Frontal cortex (tissue), 4 donors: ENCODE results near the gene FUT6. TPM values are rescaled to one million over a fixed set of nuclear protein-coding genes. Genes with fewer than 3 reads are reported as not detected.
A peak's percentile ranks its signal among the peaks of the same experiment; 100 is the strongest.
"Not testable (repeated sequence)": the region's sequence is repeated elsewhere in the genome, so short reads cannot be mapped to it uniquely, and the experiment has no call there.

ENCODE experiments used
- DNase-seq, 2 donors: peaks; one replicate each; pipeline ENCODE4 v3.0.0; 2012; ENCODE audit warnings: low spot score in 2 of 2
- FAIRE-seq: peaks from 2 replicates; lab custom pipeline; 2012; peaks lifted over from hg19 to GRCh38; lab: Jason Lieb, UNC
- total RNA-seq: library from RNA; depleted of rRNA; stranded (reverse); fragments of >200 nt; gene quantifications from one replicate; pipeline ENCODE4 v1.2.3, GENCODE V29; 2014
- donor health status: control.
- donor health status: control.
- donor health status: control.

The FUT6 gene, protein sequence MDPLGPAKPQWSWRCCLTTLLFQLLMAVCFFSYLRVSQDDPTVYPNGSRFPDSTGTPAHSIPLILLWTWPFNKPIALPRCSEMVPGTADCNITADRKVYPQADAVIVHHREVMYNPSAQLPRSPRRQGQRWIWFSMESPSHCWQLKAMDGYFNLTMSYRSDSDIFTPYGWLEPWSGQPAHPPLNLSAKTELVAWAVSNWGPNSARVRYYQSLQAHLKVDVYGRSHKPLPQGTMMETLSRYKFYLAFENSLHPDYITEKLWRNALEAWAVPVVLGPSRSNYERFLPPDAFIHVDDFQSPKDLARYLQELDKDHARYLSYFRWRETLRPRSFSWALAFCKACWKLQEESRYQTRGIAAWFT
- total RNA-seq, result not detected

DNA sequence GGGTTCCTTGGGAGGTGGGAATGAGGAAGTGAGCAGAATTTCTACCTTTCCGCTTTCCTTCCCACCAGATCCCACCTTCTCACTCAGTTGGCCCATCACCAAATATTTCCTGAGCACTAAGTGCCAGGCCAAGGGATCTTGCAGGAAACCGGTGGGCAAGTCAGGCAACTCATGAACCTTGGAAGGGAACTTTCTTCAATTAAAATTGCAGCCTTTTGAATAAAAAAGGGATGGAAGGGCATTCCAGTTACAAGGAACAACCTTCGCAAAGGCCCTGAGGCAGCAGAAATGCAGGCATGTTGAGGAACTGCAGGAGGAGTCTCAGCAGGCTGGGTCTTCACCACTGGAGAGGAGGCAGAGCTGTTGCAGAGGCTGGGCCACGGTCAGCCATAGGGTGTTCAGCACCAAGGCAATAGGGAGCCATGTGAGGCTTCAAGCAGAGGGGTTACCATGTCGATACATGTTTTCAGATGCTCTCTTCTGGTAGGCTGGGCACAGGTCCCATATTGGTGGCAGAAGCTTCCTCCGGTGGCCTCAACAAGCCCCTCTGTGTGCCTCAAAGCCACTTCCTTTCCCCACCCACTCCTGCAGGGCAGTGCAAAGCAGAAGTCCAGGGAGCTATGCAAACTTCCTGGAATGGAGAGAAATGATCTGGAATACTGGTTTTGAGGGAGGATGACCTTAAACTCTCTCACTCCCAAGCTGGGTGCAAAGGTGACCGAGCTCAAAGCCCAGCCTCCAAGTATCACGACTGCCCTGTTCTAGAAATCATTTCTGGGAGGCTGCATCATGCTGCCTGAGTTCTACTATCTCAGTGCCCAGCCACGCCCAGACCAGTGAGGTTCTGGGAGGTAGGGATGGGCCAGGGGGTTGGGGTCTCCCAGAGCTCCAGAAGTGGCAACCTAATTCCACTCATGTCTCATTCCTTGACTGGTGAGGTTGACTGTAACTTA is at the start of gene FUT6:
TSS of gene FUT6 (minus strand) at position 638 of the 953 bp plus-strand sequence. CDS start 7,135 bp downstream, outside the sequence.
- FAIRE-seq, result no peak

DNA sequence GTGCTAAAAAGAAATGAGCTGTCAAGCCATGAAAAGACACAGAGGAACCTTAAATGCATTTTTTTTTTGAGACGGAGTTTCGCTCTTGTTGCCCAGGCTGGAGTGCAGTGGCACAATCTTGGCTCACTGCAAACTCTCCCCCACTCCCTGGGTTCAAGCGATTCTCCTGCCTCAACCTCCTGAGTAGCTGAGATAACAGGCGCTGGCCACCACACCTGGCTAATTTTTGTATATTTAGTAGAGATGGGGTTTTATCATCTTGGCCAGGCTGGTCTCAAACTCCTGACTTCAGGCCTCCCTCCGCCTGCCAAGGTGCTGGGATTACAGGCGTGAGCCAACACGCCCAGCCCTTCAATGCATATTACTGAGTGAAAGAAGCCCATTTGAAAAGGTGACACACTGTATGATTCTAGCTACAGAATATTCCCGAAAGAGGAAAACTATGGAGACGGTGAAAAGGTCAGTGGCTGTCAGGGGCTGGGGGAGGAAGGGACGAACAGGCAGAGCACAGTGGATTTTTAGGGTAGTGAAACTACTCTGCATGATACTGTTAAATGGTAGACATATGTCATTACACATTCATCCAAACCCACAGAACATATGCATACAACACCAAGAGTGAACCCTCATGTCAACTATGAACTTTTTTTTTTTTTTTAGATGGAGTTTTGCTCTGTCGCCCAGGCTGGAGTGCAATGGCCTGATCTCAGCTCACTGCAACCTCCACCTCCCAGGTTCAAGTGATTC is 44.7 kb upstream of the FUT6 start:
- not testable (repeated sequence) for DNase-seq, FAIRE-seq

More for the DNA sequence above, at the start of gene FUT6:
- no peak for DNase-seq

GRCh38 chr19:5883157-5883873 is 43.8 kb upstream of the FUT6 start:
- FAIRE-seq, DNase-seq: not testable (repeated sequence)

DNA sequence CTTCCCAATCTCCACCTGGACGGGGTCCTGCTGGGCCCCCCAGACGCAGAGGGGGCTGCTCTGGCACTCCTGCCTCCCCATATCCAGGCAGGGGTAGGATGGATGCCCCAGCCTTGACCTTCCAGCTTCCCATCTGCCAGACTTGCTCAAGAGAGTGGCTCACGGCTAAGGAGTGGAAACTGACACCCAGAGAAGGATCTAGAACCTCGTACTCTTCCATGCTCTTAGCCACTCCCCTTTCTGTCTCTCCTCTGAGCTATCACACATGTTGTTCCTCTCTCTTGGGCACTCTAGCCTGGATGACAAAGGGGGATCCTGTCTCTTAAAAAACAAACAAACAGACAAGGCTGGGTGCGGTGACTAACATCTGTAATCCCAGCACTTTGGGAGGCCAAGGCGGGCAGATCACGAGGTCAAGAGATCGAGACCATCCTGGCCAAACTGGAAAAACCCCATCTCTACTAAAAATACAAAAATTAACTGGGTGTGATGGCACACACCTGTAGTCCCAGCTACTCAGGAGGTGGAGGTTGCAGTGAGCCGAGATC is 43.0 kb upstream of the FUT6 start:
- no peak for FAIRE-seq
- DNase-seq, result no peak

DNA sequence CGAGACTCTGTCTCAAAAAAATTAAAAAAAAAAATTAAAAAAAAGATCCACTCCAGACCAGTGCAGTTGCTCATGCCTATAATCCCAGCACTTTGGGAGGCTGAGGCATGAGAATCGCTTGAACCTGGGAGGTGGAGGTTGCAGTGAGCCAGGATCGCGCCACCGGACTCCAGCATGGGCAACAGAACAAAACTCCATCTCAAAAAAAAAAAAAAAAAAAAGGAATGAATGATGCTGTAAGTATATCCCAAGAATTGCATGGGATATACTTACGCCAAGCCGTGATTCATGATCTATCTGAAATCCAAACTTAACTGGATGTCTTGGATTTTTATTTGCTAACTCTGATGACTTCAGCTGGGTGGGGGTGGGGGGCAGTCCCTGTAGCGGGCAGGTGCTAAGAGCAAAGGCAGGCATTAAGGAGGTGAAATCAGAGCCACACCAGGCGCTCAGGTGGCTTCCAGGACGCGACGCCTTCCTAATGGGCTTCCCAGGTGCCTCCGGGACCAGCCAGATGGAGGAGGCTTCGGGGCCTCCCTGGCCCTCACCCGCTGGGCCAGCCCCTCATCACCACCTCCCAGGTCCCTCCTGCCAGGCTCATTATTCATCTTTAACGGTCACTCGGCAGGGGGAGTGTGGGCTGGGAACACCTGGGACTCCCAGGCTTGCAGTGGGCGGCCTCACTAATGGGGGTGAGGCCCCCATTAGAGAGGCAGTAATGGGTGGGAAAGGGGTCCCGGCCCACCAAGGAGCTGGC is 42.2 kb upstream of the FUT6 start:
- no peak for FAIRE-seq
- DNase-seq, result no peak

GRCh38 chr19:5880604-5881078 is 41.1 kb upstream of the FUT6 start:
- DNase-seq, result no peak
- FAIRE-seq, result no peak

- DNase-seq, result no peak
- FAIRE-seq, result no peak
Measured at GRCh38 chr19:5880196-5880595, 40.7 kb upstream of the FUT6 start.

DNA sequence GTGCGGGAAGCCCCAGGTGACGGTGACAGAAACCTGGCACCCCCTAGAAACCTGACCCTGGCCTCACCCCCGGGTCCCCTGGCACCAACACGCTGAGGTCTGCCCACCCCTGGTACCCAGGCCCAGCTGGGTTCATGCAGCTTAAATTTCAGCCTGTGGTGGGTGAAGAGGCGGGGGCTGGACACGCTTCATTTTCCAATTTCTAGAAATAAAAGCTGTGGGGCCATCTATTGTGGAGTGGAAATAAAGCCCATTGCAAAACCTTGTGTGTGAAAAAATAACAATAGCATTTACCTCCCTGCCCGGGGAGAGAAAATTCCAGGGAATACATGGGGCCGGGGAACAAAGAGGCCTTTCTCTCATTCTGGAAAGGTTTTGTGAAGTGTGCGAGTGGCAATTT is 38.4 kb upstream of the FUT6 start:
- FAIRE-seq (no peak), DNase-seq (no peak)

- FAIRE-seq (no peak), DNase-seq (no peak)
Measured at GRCh38 chr19:5877427-5877826, 37.9 kb upstream of the FUT6 start.

DNA sequence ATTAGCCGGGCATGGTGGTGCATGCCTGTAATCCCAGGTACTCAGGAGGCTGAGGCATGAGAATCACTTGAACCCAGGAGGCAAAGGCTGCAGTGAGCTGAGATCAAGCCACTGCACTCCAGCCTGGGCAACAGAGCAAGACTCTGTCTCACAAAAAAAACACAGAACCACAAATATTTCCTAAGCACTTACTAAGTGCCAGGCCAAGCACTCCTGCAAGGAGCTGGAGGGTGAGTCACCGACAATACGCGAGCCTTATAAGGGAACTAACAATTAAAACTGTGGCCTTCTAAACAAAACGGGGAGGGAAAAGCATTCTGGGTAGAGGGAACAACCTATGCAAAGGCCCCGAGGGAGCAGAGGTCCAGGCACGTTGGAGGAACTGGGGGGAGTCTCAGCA is 35.0 kb upstream of the FUT6 start:
- not testable (repeated sequence) for FAIRE-seq, DNase-seq

- DNase-seq, result no peak
- no peak for FAIRE-seq
Measured at GRCh38 chr19:5873617-5874199, 34.2 kb upstream of the FUT6 start.

DNA sequence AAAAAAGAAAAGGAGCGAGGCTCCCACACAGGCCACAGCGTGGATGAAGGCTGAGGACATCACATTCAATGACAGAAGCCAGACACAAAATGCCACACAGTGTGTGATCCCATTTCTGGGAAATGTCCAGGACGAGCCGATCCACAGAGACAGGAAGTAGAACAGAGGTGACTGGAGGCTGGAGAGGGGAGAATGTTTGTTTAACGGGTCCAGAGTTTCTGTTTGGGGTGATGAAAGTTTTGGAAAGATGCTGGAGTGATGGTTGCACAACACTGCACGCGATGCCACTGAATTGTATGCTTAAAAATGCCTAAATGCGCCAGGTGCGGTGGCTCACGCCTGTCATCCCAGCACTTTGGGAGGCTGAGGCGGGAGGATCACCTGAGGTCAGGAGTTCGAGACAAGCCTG is 31.5 kb upstream of the FUT6 start:
- FAIRE-seq (no peak), DNase-seq (no peak)

DNA sequence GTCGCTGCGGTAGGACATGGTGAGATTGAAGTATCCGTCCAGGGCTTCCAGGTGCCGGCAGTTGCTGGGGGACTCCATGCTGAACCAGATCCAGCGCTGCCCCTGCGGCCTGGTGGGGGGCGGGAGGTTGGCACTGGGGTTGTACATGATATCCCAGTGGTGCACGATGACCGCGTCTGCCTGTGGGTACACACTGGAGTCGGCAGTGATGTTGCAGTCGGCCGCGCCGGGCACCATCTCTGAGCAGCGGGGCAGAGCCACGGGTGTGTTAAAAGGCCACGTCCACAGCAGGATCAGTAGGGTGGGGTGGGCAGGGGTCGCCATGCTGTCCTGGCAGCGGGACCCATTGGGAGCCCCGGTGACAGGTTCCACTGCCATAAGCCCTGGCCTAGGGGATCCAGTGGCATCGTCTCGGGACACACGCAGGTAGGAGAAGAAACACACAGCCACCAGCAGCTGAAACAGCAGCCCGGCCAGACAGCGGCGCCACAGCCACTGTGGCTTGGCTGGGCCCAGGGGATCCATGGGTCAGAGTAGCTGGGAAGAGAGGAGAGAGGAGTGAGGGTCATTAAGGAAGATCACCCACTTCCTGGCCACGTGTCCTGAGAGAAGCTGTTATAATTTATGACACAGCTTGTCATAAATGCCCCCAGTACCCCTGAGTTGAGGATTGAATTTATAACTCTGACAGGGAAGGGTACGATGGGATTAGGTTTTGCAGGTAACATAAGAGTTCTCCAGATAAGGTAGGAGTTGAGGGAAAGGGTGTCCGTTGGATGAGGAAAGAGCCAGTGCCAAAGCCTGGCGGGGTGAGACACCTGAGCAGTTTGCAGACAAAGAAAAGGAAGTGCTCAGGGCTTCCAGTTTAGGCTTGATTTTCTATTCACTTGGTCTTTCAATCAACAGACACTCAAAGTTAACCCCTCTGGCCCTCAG is 28.0 kb upstream of the FUT6 start:
- FAIRE-seq, result no peak
- no peak for DNase-seq

DNA sequence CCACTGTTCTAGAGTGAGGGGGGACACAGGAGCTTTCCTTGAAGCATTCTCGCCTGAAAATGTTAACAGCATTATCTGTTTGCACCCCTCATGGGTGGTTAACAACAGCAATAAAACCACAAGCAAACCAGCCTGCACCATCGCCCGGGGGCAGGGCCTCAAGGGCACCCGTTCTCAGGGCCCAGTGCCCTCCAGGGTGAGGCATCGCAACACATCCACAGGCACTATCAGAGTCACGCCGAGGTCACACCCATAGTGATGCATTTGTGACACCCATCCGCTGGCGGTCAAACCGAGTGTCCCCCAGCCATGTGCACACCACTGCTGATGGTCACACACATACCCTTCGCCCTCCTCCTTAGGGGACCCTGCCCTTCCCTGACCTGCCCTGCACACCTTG is 26.3 kb upstream of the FUT6 start:
- FAIRE-seq, result no peak
- DNase-seq, result no peak

DNA sequence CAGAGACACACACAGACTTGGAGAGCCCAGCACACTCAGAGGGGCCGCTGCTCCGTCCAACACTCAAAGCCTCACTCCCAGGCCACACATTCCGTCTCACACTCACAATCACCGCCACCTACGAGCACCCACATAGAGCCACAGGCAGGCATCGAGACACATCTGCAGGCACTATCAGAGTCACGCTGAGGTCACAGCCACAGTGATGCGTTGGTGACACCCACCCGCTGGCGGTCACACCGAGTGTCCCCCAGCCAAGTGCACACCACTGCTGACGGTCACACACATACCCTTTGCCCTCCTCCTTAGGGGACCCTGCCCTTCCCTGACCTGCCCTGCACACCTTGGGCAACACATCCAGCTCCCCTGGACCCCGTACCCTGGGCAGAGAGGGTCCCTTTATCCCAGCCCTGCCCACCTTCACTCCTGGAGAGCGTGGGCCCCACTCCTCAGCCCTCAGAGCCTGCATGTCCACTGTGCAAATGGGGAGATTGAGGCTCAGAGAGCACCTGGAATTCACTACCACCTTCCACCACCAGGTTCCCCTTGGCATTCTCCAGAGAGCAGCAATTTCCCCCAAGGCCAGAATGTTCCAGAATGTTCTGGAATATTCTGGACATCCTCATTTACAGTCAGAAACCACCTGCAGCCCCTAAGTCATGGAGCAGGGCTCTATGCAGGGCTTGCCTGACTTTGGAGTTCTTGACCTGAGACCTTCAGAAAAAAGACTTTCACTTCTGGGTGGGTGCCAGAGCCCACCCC is 25.4 kb upstream of the FUT6 start:
- FAIRE-seq (no peak), DNase-seq (peak in 1 of 2 donors; percentile 7)

- FAIRE-seq (no peak), DNase-seq (no peak)
Measured at GRCh38 chr19:5864013-5864720, 24.7 kb upstream of the FUT6 start.
